GM21423 (cell line): ENCODE results near the gene GRB7.
"Not testable (repeated sequence)": the region's sequence is repeated elsewhere in the genome, so short reads cannot be mapped to it uniquely, and the experiment has no call there.

Experiments used
- ATAC-seq: cut with Tn5 transposase; IDR thresholded peaks from one replicate; pipeline ENCODE4 v1.9.1; 2021; ENCODE audit warnings: mild to moderate bottlenecking, moderate library complexity; ENCODE audit not compliant: unreplicated experiment

GRB7 gene

DNA sequence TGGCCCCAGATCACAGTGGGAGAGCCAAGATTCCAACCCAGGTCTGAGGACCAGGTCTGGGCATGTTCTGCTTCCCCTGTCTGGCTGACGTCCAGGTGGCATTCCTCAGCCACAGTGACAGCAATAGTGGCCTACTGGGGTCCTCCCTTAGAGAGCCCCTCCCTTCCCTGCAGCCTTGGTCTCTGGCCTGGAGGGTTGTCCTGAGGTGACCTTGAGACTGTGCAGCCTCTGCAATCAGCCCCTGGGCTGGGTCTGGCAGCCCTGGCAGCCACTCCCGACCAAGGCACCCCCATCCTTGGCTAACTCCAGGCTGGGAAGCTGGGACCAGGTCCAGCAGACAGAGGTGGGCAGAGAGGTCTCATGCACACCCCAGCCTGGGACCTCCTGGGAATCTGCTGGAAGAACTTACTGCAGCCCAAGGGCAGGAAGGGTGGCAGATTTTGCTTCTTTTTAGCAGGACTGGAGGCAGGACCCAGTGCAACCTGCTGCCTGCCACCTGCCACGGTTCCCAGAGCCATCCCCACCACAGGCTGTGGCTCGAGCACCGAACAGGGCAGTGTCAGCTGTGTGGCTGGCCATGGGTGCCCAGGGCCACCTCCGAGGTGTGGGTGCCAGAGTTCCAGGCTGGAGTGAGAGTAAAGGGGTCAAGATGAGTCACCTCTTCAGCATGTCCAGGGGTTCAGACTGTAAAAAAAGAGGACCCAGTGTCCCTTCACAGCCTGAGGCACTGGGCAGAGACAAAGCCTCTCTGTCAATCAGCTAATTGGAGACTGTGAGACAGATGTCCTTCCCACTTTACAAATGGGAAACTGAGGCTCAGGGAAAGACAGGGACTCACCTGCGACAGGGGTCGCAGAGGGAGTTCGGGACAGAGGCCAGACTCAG lies 12.6 kb downstream of the GRB7 start:
- ATAC-seq, result no peak

DNA sequence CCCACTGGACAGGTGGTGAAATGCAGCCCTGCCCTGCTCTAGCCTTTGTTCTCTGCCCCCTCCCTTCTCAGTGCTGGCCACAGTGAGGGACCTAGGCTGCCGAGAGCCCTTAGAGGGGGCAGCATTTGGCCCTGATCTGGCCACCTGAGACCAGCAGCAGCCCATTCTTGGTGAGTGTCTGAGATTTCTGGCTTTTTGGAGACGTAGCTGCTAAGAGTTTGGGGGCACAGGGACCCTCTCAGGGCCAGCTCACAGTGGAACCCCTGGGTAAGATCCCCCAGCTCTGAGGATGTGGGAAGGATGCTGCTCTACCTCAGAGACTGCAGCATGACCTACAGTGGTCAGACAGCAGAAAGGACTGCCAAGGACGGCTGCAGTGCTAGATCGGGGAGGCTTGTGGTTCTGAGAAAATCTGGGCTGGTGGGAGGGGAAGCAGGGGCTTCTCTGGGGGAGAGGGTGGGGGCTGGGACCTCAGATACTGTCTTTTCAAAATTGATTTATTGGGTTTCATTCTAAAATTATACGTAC lies 13.3 kb downstream of the GRB7 start:
- ATAC-seq, result no peak

DNA sequence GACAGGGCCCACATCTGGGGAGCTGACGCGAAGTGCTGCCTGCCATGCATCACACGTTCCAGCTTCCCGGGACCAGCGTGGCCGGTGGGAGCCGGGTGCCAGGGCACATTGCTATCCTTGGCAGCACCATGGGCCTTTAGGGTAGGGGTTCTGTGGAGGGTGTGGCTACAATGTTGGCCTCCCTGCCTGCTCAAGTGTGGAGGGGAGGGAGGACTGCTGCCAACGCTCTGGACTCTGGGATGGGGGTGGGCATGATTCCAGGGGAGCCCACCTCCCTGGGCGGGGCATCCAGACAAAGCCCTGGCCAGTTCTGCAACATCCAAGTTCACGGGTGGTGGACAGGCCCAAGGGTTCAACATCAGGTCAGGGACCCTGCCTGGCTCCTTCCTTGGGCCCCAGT lies 13.9 kb downstream of the GRB7 start:
- ATAC-seq, result no peak

DNA sequence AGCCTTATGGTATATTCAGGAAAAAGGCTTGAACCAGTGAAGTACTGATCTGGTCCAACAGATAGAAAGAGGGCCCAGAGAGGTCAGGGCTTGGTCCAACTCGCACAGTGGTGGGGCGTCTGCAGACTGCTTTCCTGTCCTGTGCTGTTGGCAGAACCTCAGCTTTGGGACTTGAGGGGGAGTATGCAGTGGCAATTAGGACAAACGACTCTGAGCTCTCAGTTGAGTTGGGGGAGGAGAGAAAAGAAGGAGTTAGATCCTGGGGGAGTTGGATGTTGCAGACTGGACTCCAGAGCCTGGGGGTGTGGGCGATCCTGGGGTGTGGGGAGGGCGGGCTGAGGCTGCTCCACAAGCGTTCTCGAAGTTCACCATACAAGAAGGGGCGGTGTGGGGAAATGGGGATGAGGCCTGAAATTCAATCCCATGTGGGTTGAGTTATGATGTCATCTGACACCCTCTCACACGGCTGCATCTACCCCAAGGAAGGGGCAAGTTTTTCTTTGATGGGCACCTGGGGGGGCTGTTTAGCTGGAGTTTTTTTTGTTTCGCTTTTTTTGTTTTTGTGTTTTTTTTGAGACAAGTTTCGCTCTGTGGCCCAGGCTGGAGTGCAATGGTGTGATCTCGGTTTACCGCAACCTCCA lies 14.6 kb downstream of the GRB7 start:
- no peak for ATAC-seq

DNA sequence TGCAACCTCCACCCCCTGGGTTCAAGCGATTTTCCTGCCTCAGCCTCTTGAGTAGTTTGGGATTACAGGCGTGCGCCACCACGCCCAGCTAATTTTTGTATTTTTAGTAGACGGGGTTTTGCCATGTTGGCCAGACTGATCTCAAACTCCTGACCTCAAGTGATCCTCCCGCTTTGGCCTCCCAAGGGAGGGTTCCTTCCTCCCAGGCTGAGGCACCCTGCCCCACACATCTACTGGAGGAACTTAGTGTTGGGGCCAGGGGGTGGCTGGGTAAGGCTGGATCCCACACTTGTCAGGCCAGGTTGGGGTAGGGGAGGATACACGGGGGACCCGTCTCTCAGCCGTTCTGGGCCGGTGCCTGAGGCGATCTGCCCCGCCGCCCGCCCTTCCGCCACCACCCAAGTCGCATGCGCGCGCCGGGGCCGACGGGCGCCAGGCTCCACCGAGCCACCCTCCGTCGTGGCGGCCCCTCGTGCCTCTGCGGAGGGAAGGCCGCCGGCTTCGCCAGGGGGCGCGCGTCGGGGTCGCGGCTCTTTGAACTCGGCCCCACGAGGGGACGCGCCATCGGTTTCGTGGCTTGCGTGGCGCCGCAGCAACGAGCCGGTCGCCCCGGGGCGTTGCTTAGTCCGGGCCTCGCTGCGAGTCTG lies 15.9 kb downstream of the GRB7 start:
- ATAC-seq, result peak; percentile 22

DNA sequence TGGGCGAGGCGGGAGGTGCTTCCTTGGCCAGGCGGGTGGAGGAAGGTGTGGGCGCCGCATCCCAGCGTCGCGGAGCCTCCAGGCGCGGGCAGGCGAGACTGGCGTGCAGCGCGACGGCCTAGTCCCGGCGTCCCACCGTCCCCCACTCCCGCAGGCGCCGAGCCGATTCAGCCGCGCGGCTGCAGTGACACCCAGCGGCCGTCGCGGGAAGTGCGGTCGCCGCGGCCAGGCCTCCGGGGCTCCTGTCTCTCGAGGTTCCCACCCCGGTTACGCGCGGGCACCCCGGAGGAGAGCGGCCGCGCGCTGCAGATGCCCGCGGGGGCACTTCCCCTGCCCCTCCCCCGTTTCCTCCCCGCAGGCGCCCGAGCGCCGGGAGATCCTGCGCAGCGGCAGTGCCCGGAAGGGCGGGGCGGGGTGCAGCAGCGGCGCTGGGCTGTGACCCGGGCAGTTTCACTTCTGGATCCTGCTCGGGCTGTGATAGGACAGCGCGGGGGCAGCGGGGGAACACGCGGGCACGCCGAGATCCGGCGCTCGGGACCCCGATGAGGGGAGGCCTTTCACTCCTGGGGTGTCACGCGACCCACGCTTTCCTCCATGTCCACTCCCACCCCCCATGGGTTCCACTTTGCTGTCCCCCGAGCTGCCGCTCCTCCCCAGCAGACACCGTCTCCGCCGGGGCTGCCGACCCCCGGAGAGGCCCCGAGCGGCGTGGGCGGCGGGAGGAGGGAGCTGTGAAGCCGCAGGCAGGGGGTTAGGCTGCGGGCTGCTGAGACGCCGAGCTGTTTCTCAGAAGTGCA lies 16.6 kb downstream of the GRB7 start:
- ATAC-seq, result peak; percentile 54

DNA sequence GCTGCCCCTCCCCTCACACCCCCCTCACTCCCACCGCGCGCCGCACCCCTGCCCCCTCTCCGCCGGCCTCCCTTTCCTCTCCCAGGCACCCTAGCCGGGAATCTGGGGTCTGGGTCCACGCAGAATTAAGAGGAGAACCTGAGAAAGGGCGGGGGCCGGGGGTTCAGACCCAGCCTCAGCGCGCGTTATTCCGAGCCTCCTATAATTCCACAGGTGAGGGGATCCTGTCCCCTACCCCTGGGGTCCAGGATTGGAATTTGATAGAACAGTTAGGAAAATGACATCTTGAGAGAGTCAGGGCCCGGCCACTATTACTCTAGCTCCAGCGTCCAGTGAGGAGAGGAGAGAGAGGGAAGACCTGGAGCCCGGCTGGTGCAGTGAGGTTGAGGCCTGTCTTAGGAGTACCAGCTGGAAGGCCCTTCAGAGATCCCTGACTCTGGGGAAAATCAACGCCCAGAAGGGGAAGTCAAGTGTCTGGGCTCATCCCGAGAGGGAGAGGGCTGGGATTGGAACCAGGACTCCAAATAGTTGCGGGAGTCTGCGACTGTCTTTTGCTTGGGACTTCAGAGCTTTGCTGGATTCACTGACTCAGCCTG lies 17.3 kb downstream of the GRB7 start:
- ATAC-seq, result no peak

DNA sequence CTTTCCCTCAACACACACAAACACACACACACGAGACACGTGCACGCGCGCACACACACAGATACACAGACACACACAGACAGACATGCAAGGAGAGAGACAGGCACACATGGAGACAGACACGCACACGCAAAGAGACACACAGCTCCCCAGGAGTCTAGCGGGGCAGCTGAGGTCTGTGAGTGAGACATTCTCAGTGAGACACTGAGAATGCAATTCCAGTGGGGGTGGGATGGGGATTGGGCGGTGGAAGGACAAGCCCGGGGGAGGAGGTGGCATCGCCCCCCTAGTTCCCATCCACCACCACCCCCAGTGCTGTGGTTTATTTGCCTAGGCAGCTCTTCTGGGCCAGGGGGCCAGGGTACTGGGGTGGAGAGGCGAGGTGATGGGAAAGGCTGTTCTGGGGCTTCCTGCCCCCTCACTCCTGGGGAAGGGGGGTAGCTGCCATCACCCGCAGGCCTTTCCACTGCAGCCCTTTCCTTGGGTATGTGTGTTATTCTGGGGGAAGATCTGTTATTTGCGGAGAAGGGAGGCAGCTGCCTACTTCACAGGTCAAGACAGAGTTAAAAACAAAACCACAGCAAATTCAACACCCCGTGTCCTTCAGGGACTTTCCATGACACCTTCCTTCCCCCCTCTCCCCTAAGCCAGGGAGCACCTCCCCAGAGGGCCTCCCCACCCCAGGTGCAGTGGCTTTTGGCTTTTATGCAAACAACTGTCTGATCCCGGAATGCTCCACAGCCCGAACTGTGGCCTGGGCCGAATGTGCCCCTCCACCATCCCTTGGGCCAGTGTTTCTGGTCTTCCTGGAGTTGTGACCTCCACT lies 18.0 kb downstream of the GRB7 start:
- no peak for ATAC-seq

DNA sequence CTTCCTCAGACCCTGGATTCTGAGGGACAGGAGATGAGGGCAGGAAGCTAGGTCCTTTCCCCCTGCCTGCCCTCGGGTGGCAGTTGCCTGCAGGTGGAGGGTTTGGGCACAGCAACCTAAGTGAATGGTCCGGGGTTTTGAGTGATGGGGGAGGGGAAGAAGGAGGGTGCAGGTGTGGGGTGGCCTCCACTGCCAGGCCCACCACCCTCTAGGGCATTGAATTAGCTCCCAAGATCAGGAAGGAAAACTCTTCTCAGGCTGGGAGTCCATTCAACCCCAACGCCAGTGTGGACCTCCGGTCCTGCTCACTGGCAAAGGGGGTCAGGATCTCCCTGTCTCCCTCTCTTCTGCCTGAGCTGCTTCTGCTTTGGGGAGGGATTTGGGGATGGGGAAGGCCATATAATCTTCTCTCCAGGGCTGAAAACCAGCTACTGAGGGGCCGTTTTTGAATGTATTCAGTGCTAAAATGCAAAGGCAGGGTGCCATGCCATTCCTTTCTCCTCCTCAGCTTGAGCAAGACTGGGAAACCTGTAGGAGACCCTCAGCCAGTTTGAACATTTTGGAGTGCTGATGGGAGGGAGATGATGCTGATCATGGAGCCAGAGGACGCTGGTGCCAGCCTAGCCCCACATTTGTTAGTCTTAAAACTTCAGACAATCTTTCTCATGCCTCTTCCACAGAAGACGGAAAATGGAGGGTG lies 18.8 kb downstream of the GRB7 start:
- no peak for ATAC-seq

DNA sequence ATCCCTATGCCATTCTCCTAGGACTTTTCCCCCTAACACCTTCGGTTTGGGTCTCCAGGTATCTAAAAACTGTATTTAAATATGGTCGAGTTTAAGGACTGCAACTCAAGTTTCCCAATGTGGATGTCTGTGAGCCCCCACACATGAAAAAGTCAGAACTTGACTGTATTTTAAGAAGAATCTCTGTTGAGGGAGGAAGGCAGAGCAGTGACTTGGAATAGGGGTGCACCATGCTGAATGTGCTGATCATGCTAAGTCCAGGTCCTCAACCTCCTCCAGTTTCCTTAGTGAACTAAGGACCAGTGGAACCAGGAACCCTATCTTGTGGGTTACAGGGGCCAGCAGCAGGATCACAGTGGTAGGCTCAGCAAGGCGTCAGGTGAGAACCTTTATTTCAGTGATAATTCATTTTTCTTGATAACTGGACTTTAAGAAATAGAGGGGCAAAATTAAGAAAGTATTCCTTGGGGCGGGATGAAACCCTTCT lies 19.5 kb downstream of the GRB7 start:
- no peak for ATAC-seq

DNA sequence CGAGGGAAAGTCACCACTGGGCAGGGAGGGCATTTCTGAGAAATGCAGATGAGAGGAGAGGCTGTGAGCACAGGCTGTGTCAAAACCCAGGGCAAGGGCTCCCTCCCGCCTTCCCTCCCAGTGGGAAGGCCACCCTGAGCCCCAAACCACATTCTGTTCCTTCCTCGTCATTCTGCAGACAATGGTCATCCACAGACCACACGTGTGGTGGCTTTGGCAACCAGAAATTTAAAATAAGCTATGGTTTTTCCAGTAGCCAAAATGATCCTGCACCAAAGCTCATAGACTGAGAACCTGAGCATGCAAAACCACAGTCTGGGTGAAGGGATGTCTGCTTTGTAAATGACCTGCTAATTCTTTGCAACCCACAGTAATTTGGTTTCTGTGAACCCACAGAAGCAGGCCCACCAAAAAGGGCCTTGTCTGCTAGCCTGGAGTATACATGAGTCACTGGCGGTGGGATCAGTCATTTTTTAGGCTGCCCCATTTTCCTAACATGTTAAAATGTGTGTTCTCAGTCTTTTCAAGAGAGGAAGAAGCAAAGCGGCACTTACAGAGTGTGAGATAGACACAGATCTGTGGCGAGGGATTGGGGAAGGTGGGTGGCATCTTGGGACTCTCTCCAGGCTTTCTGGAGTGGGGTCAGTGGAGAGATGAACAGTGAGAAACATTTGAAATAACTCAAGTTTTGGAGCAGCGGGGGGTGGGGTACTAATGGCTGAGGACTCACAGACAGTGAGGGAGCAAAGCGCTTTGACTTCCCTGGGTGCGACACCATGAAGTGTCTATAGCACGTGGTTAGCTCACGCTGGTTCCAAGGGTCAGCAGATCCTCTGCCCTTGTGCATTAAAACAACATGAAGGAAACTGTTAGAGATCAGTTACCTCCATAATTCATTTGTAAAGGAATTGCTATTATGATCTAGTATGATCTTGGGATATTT lies 20.5 kb downstream of the GRB7 start:
- ATAC-seq, result peak; percentile 13

DNA sequence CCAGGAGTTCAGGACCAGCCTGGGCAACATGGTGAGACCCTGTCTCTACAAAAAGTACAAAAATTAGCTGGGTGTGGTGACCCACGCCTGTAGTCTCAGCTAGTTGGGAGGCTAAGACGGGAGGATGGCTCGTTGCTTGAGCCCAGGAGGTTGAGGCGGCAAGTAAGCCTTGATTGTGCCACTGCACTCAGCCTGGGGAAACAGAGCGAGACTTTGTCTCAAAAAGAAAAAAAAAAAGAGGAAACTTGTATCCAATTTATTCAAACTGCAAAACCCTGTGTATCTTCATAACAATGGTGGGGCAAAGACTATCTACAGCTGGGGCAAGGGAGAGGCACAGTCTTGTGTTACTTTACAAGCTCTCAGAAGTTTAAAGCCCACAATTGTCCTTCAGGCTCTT lies 21.5 kb downstream of the GRB7 start:
- no peak for ATAC-seq

DNA sequence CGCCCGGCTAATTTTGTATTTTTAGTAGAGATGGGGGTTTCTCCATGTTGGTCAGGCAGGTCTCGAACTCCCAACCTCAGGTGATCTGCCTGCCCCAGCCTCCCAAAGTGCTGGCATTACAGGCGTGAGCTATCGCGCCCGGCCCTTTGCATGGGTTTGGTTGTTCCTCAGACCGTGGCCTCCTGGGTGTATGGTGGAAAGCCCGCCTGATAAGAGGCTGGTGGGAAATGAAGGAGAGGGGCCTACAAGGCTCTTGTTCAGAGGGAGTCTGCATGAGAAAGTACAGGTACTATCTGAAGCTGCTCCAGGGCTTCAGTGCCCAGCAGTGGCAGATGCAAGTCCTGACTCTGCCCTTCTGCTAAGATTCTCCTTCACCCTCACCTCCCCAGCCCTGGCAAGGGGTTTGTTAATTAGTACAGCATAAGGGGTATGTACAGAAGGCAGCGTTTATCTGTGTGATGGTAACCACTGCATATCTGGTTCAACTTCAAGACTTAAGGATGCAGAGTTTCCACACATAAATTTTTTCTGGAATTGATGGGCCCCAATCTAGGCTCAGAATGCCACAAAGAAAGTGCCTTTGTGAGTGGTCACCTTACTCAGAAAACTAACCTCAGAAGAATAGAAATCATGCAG lies 24.2 kb downstream of the GRB7 start:
- no peak for ATAC-seq

DNA sequence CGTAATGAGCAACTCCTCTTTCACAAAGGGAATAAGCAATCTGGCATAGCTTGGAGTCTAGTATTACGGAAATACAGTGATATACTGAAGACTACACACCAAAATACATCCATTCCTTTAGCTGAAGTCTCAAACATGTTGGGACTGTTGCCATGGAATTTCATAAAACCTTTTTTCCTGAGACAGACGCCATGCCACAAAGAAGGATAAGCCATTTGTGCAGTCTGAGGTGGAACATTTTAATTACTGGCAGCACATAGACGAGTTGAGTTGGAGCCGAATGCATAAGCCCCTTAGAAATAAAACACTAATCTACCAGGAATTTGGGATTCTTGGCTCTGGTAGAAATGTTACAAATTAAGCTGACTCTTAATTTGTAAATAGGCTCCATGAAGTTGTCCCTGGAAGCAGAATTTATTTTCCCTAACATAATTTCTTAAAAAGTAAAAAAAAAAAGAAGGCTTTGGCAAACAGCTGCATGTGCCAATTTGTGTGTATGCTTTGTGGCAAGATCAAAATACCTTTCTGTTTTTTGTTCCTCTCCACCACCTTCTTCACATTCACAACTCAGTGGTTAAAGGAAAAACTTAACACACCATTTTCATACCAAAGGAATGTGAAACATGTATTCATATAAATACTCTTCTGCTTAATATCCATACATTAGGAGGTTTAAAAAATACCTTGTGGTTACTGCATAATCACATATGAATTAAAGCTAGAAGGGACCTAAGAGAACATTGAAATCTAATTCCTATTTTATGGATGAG lies 25.5 kb downstream of the GRB7 start:
- no peak for ATAC-seq

DNA sequence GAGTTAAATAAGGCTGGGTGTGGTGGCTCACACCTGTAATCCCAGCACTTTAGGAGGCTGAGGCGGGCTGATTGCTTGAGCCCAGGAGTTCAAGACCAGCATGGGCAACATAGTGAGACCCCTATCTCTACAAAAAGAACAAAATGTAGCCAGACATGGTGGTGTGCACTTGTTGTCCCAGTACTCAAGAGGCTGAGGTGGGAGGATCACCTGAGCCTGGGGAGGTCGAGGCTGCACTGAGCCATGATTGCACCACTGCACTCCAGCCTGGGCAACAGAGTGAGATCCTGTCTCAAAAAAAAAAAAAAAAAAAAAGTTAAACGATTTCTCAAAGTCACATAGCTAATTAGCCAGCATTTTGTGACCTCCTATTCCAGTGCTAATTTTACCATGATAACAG lies 26.4 kb downstream of the GRB7 start:
- ATAC-seq, result not testable (repeated sequence)

DNA sequence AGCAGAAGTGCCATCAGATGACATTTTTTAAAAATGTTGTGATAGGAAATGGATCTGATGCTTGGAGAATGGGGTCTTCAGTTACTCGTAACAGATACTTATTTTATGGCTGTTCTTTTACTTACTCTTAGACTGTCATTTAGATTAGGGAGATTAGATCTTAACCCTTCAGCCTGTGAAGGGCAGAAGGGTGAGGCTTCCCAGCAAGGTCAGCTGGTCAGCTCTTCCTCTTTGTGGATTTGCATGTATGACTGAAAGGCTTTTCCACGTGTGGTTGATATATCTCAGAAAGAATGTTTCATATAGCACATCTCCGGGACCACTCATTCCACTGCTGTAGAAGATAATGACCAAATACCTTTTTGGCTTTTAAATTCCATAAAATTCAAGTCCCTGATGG lies 27.4 kb downstream of the GRB7 start:
- ATAC-seq, result no peak

DNA sequence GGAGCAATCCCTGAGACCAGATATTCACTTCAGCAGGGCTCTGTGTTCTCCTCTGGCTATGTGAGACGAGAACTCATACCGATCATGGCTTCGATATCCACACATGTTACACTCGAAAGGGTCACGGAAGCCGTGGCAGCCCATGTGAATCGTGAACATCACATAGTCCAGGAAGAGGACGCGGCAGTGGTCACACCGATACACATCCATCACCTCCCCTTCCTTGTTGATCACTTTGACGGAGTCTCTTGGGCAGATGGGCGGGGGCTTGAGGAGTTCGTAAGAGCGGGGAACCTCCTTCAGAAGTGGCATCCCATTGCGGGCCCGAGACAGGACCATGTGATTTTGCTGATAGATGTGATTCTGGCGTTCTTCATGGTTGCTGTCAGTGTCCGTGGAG lies 28.0 kb downstream of the GRB7 start:
- ATAC-seq, result no peak
